GM18519 (cell line): ENCODE data around the gene LCMT2.

ENCODE experiments used
- ATAC-seq: cut with Tn5 transposase; IDR thresholded peaks from one replicate; pipeline ENCODE4 v1.9.1; 2021; ENCODE audit warnings: mild to moderate bottlenecking, moderate library complexity; ENCODE audit not compliant: unreplicated experiment, low FRiP score

LCMT2 gene

GRCh38 chr15:43277231-43277823 is 53.0 kb downstream of the LCMT2 start:
- ATAC-seq: no peak

- no peak for ATAC-seq
Measured at GRCh38 chr15:43276563-43277200, 53.7 kb downstream of the LCMT2 start.

GRCh38 chr15:43275740-43276562 is 54.4 kb downstream of the LCMT2 start:
- no peak for ATAC-seq

GRCh38 chr15:43274136-43274535 is 56.2 kb downstream of the LCMT2 start:
- no peak for ATAC-seq
